HG03439 (cell line): ENCODE results near the gene PCDHGA1.
"Not testable (repeated sequence)": the region's sequence is repeated elsewhere in the genome, so short reads cannot be mapped to it uniquely, and the experiment has no call there.

Experiments used
- ATAC-seq: cut with Tn5 transposase; IDR thresholded peaks from one replicate; pipeline ENCODE4 v1.9.1; 2021; ENCODE audit warnings: mild to moderate bottlenecking, moderate library complexity; ENCODE audit not compliant: unreplicated experiment

The PCDHGA1 gene

GRCh38 chr5:141345327-141345726 lies 15.0 kb downstream of the PCDHGA1 start:
- ATAC-seq, result no peak

- ATAC-seq, result not testable (repeated sequence)
Measured at GRCh38 chr5:141346017-141346416, 15.7 kb downstream of the PCDHGA1 start.

GRCh38 chr5:141349917-141350619 lies 19.8 kb downstream of the PCDHGA1 start, which contains the start of gene PCDHGB1:
TSS of gene PCDHGB1 (plus strand) at chr5:141350099. CDS start at chr5:141350261, 162 bp downstream.
- ATAC-seq, result no peak

- no peak for ATAC-seq
Measured at GRCh38 chr5:141351591-141351990, 21.3 kb downstream of the PCDHGA1 start.

GRCh38 chr5:141354900-141355469 lies 24.7 kb downstream of the PCDHGA1 start, which contains the start of gene PCDHGA4:
TSS of gene PCDHGA4 (plus strand) at chr5:141355021. CDS start at chr5:141355108, 87 bp downstream.
- no peak for ATAC-seq

- no peak for ATAC-seq
Measured at GRCh38 chr5:141355641-141356040, 25.3 kb downstream of the PCDHGA1 start.

- ATAC-seq, result no peak
Measured at GRCh38 chr5:141356133-141356532, 25.8 kb downstream of the PCDHGA1 start.

GRCh38 chr5:141356950-141357349 lies 26.6 kb downstream of the PCDHGA1 start:
- no peak for ATAC-seq

GRCh38 chr5:141359790-141360426 lies 29.6 kb downstream of the PCDHGA1 start, which contains the start of gene PCDHGB2:
TSS of gene PCDHGB2 (plus strand) at chr5:141359994. CDS start at chr5:141360136, 142 bp downstream.
- ATAC-seq, result no peak

- ATAC-seq, result no peak
Measured at GRCh38 chr5:141360685-141361084, 30.4 kb downstream of the PCDHGA1 start.

- no peak for ATAC-seq
Measured at GRCh38 chr5:141362719-141363118, 32.4 kb downstream of the PCDHGA1 start.

- ATAC-seq, result no peak
Measured at GRCh38 chr5:141363952-141364660, 33.8 kb downstream of the PCDHGA1 start, which contains the start of gene PCDHGA5. TSS of gene PCDHGA5 (plus strand) at chr5:141364162. CDS start at chr5:141364331, 169 bp downstream.

- ATAC-seq, result no peak
Measured at GRCh38 chr5:141366016-141366896, 35.9 kb downstream of the PCDHGA1 start.

- peak; percentile 88 for ATAC-seq
Measured at GRCh38 chr5:141369994-141370848, 39.9 kb downstream of the PCDHGA1 start, which contains the start of gene PCDHGB3. TSS of gene PCDHGB3 (plus strand) at chr5:141370242. CDS start at chr5:141370395, 153 bp downstream.

- no peak for ATAC-seq
Measured at GRCh38 chr5:141371572-141372475, 41.5 kb downstream of the PCDHGA1 start.

GRCh38 chr5:141373673-141374317 lies 43.5 kb downstream of the PCDHGA1 start, which contains the start of gene PCDHGA6:
TSS of gene PCDHGA6 (plus strand) at chr5:141373891. CDS start at chr5:141374084, 193 bp downstream.
- ATAC-seq, result no peak

- ATAC-seq, result no peak
Measured at GRCh38 chr5:141374627-141375026, 44.3 kb downstream of the PCDHGA1 start.
